Measurements from ENCODE around the gene PPP2R2C. TPM values are rescaled to one million over a fixed set of nuclear protein-coding genes. Genes with fewer than 3 reads are reported as not detected.

PPP2R2C gene
- total RNA-seq, 4 donors from 2014 or later: 0.47 to 4.6 (median 1.0) TPM

- no peak for ATAC-seq
- Histone ChIP-seq H3K36me3 (no peaks in the 10 kb centered on the region), H3K4me1 (peaks cover 0 to 13% (median 0%) of the 10 kb centered on the region in 3 donors), H3K27me3 (peaks cover 36% of the 10 kb centered on the region), H3K27ac (no peak overlapping the region), H3K9me3 (no peaks in the 10 kb centered on the region), H3K4me3 (no peak overlapping the region)
- 33 to 63% methylated on average over 1 to 11 of the region's 15 CpGs for WGBS, 2 donors (ENCODE audit: low coverage in 1 of 2)
- TF ChIP-seq POLR2A (IDR thresholded peaks at IDR 0.05) (no peak), CTCF (IDR thresholded peaks at IDR 0.05) (no peak), EP300 (IDR thresholded peaks at IDR 0.05) (no peak), POLR2AphosphoS5 (IDR thresholded peaks at IDR 0.05) (no peak)
Measured at GRCh38 chr4:6391186-6391851, 81.1 kb downstream of the PPP2R2C start.

DNA sequence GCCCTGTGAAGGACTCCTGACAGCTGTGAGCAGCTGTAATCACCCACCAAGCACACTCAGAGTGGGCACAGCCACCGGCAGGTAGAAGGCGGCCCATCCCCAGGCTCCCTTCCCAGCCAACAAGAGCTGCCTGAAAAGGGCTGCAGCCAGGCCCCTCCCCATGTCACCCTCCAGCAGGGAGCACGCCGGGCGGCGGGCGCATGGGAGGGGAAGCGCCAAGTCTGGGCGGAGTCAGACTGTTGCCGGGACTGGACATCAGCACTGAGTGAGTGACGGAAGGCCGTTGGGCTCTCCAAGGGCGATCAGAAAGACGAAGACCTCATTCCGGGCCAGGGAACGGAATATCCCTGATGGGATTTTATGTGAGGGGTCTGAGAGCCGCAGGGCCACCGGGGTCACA, 82.1 kb downstream of the PPP2R2C start:
- Histone ChIP-seq H3K36me3 (no peaks in the 10 kb centered on the region), H3K27me3 (peaks cover 27% of the 10 kb centered on the region), H3K4me1 (peaks cover 0 to 13% (median 0%) of the 10 kb centered on the region in 3 donors), H3K4me3 (no peak overlapping the region), H3K9me3 (no peaks in the 10 kb centered on the region), H3K27ac (no peak overlapping the region)
- TF ChIP-seq EP300 (IDR thresholded peaks at IDR 0.05): no peak
- TF ChIP-seq POLR2AphosphoS5 (IDR thresholded peaks at IDR 0.05): no peak
- no peak for TF ChIP-seq CTCF (IDR thresholded peaks at IDR 0.05)
- no peak for TF ChIP-seq POLR2A (IDR thresholded peaks at IDR 0.05)
- ATAC-seq: no peak
- WGBS, 2 donors (ENCODE audit: low coverage in 1 of 2): no CpG with 5 or more reads among the region's 18 CpGs

- ATAC-seq: no peak
Measured at GRCh38 chr4:6389142-6389825, 83.1 kb downstream of the PPP2R2C start.

GRCh38 chr4:6388713-6389112, 83.7 kb downstream of the PPP2R2C start:
- Histone ChIP-seq H3K27me3 (peaks cover 36% of the 10 kb centered on the region), H3K36me3 (no peaks in the 10 kb centered on the region), H3K4me3 (no peak overlapping the region), H3K9me3 (no peaks in the 10 kb centered on the region), H3K4me1 (peaks cover 0 to 13% (median 0%) of the 10 kb centered on the region in 3 donors), H3K27ac (no peak overlapping the region)
- WGBS, 2 donors (ENCODE audit: low coverage in 1 of 2): 56% methylated on average over 7 of the region's 9 CpGs; no CpG with 5 or more reads in 1 of the 2 donors
- no peak for ATAC-seq
- no peak for TF ChIP-seq EP300 (IDR thresholded peaks at IDR 0.05)
- TF ChIP-seq POLR2AphosphoS5 (IDR thresholded peaks at IDR 0.05): no peak
- no peak for TF ChIP-seq POLR2A (IDR thresholded peaks at IDR 0.05)
- no peak for TF ChIP-seq CTCF (IDR thresholded peaks at IDR 0.05)

More at GRCh38 chr4:6389142-6389825, 83.1 kb downstream of the PPP2R2C start:
- TF ChIP-seq POLR2AphosphoS5 (IDR thresholded peaks at IDR 0.05) (no peak), POLR2A (IDR thresholded peaks at IDR 0.05) (no peak), EP300 (IDR thresholded peaks at IDR 0.05) (no peak), CTCF (IDR thresholded peaks at IDR 0.05) (no peak)
- Histone ChIP-seq H3K4me1 (peaks cover 0 to 13% (median 0%) of the 10 kb centered on the region in 3 donors), H3K27me3 (peaks cover 33% of the 10 kb centered on the region), H3K4me3 (no peak overlapping the region), H3K9me3 (no peaks in the 10 kb centered on the region), H3K27ac (no peak overlapping the region), H3K36me3 (no peaks in the 10 kb centered on the region)
- 100% methylated on average over 1 of the region's 19 CpGs; no CpG with 5 or more reads in 1 of the 2 donors for WGBS, 2 donors (ENCODE audit: low coverage in 1 of 2)
